Body of pancreas (tissue), 4 donors: ENCODE data around the gene CMTM7. TPM values are rescaled to one million over a fixed set of nuclear protein-coding genes. Genes with fewer than 3 reads are reported as not detected.
A peak's percentile ranks its signal among the peaks of the same experiment; 100 is the strongest.

Source experiments
- ATAC-seq: fragments of 150-250 bp; one replicate; pipeline ENCODE4 v1.9.1; 2016
- DNase-seq, 4 donors: peaks; one replicate each; pipeline ENCODE4 v3.0.0-alpha.2; 2019
- H3K27ac ChIP-seq, 4 donors: fragments of 200-600 bp; sonication (generic); 1 replicate in 3 of 4; 2 replicates in 1 of 4; pipeline versions ENCODE4 v1.5.1 to v1.6.1; 2016 to 2019; ENCODE audit warnings: mild to moderate bottlenecking in 1 of 4, mixed read lengths in 1 of 4, moderate library complexity in 1 of 4
- H3K27me3 ChIP-seq, 2 donors: fragments of 200-600 bp; sonication (generic); one replicate each; pipeline ENCODE4 v1.6.0; 2016; ENCODE audit warnings: mild to moderate bottlenecking in 1 of 2
- H3K36me3 ChIP-seq, 2 donors: fragments of 200-600 bp; sonication (generic); replicated peaks in 1 of 2; 2 replicates each; pipeline ENCODE4 v1.5.1; 2016; ENCODE audit warnings: low read depth in 2 of 2; ENCODE audit not compliant: insufficient read depth in 1 of 2
- H3K4me1 ChIP-seq: fragments of 200-600 bp; sonication (generic); one replicate; pipeline ENCODE4 v1.6.0; 2016
- H3K4me3 ChIP-seq, 2 donors: fragments of 200-600 bp; sonication (generic); 1 replicate in 1 of 2; 2 replicates in 1 of 2; pipeline ENCODE4 v1.5.1; 2016 to 2019
- H3K9me3 ChIP-seq, 3 donors: fragments of 200-600 bp; sonication (generic); 1 replicate in 2 of 3; 2 replicates in 1 of 3; pipeline ENCODE4 v1.5.1; 2016
- POLR2A ChIP-seq, 3 donors: fragments of 450-650 bp; IDR thresholded peaks; one replicate each; pipeline ENCODE4 v1.6.1; 2016; ENCODE audit warnings: antibody characterized with exemption in 3 of 3, mild to moderate bottlenecking in 2 of 3
- WGBS, 2 donors: methylation state at CpG; one replicate each; pipeline ENCODE4 v1.1.5; 2017; 5-methylcytosine and 5-hydroxymethylcytosine counted together
- intact Hi-C: fragments of 100-400 bp; cut with DNase I; formaldehyde crosslinking; loops from one replicate; pipeline ENCODE4 v1.15.1; 2023
- total RNA-seq, 2 donors: library from RNA; depleted of rRNA; stranded (reverse); fragments of >200 nt; gene quantifications; one replicate each; pipeline ENCODE4 v1.1.0, GENCODE V29; 2016
- TF ChIP-seq, protein P1 (sequence below), 7 experiments: fragments of 450-650 bp in 4 of 7; fragments of 200-600 bp in 3 of 7; sonication (generic) in 3 of 7; IDR thresholded peaks; one replicate each; pipeline ENCODE4 v1.5.1; 2016 to 2019; ENCODE audit warnings: antibody characterized with exemption in 7 of 7

The CMTM7 gene
- total RNA-seq, 2 donors from 2014 or later, result 23.3 to 51.1 TPM

DNA sequence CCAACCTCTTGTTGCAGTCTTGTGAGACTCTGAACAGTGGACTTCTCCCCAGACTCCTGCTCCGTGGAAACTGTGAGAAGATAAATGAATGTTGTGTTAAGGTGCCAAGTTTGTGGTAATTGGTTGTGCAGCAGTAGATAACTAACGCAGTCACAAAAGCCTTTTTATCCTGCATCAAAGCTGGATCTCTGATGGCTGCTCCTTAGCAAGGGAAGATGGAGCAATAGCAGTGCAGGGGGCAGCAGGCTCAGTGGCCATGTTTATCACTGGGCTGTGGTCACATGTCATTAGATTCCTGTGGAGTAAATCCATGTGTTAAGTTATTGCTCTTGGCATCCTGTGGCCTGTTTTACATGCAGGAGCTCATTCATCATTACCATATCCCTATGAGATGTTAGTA lies 13.5 kb downstream of the CMTM7 start:
- no peaks in the 10 kb centered on the region for H3K36me3 ChIP-seq
- TF ChIP-seq, protein P1, sequence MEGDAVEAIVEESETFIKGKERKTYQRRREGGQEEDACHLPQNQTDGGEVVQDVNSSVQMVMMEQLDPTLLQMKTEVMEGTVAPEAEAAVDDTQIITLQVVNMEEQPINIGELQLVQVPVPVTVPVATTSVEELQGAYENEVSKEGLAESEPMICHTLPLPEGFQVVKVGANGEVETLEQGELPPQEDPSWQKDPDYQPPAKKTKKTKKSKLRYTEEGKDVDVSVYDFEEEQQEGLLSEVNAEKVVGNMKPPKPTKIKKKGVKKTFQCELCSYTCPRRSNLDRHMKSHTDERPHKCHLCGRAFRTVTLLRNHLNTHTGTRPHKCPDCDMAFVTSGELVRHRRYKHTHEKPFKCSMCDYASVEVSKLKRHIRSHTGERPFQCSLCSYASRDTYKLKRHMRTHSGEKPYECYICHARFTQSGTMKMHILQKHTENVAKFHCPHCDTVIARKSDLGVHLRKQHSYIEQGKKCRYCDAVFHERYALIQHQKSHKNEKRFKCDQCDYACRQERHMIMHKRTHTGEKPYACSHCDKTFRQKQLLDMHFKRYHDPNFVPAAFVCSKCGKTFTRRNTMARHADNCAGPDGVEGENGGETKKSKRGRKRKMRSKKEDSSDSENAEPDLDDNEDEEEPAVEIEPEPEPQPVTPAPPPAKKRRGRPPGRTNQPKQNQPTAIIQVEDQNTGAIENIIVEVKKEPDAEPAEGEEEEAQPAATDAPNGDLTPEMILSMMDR (IDR thresholded peaks at IDR 0.05), result no peak
- TF ChIP-seq POLR2A (IDR thresholded peaks at IDR 0.05), result no peak
- H3K4me1 ChIP-seq, result peaks cover 74% of the 10 kb centered on the region
- 0 to 7% methylated on average over 2 of the region's 2 CpGs for WGBS, 2 donors
- no peak overlapping the region for H3K4me3 ChIP-seq
- no peaks in the 10 kb centered on the region for H3K27me3 ChIP-seq
- no peaks in the 10 kb centered on the region for H3K9me3 ChIP-seq
- peak overlapping the region in 3 of 4 donors; percentile 46 to 94 (median 50) for H3K27ac ChIP-seq
- DNase-seq, result no peak
- ATAC-seq, result no peak
- intact Hi-C loops, result no loop called here

- DNase-seq (no peak), ATAC-seq (no peak)
- H3K4me3 ChIP-seq, result no peak overlapping the region
- H3K27ac ChIP-seq, result peak overlapping the region in 3 of 4 donors; percentile 46 to 56 (median 51)
- intact Hi-C loops, result no loop called here
- no peaks in the 10 kb centered on the region for H3K27me3 ChIP-seq
- H3K4me1 ChIP-seq, result peaks cover 73% of the 10 kb centered on the region
- TF ChIP-seq, protein P1 (IDR thresholded peaks at IDR 0.05), result peak in 1 of 7 experiments; percentile 14
- TF ChIP-seq POLR2A (IDR thresholded peaks at IDR 0.05), result no peak
- H3K9me3 ChIP-seq, result no peaks in the 10 kb centered on the region
- 48 to 52% methylated on average over 7 of the region's 7 CpGs for WGBS, 2 donors
- no peaks in the 10 kb centered on the region for H3K36me3 ChIP-seq
Measured at GRCh38 chr3:32405711-32406323, 14.2 kb downstream of the CMTM7 start.

DNA sequence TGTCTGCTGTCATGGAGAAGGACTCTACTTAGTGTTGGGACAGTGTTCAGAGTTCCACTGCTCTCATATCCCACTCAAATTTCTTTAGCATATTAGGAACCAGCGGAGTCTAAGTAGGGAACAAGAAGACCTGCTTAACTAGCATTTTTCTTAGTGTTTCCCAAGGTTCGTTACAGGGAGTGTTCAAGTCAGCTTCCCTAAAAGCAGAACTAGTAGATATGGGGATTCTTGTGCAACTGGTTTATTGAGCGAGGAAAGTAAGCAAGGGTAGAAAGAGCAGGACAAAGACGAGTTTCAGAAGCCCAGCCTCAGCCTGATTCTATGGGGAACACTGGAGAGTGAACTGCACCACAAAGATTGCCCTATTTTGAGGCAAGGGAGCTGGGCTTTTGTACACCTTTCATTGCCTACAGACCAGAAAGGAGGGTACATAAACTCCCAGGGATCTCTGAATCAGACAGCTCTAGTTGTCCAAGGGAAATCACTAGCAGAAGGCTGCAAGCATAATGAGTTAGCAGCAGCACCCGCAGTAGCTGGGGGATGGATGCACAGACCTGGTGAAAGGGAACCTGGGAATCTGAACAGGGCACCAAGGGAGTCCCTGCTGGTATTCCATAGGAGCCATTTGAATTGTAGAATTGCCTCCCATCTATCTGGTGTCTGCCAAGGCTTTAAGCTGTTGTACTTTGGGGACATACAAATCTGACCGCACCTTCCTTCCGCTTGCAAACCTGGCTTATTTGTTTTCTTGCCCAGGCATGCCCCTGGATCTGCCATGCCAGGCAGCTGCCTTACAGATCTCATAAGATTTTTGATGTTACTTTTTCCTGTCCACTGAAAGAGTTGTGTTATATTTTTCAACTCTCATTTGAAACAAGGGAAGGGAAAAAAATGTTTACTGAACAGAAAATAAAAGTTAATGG lies 15.1 kb downstream of the CMTM7 start:
- TF ChIP-seq, protein P1 (IDR thresholded peaks at IDR 0.05), result no peak
- TF ChIP-seq POLR2A (IDR thresholded peaks at IDR 0.05), result no peak
- peak overlapping the region; percentile 46 to 57 (median 54) for H3K27ac ChIP-seq
- intact Hi-C loops, result no loop called here
- DNase-seq, result peak in 1 of 4 donors; percentile 38
- WGBS, 2 donors, result 55 to 58% methylated on average over 7 of the region's 7 CpGs
- ATAC-seq, result no peak
- H3K9me3 ChIP-seq, result no peaks in the 10 kb centered on the region
- peaks cover 63% of the 10 kb centered on the region for H3K4me1 ChIP-seq
- no peaks in the 10 kb centered on the region for H3K36me3 ChIP-seq
- H3K27me3 ChIP-seq, result no peaks in the 10 kb centered on the region
- no peak overlapping the region for H3K4me3 ChIP-seq

- DNase-seq (no peak), ATAC-seq (no peak)
- 75 to 86% methylated on average over 10 of the region's 10 CpGs for WGBS, 2 donors
- Histone ChIP-seq H3K9me3 (no peaks in the 10 kb centered on the region), H3K27me3 (no peaks in the 10 kb centered on the region), H3K36me3 (no peaks in the 10 kb centered on the region), H3K4me3 (no peak overlapping the region), H3K27ac (peak overlapping the region in 3 of 4 donors; percentile 16 to 40 (median 35)), H3K4me1 (peaks cover 49% of the 10 kb centered on the region)
- intact Hi-C loops, result no loop called here
- no peak for TF ChIP-seq POLR2A (IDR thresholded peaks at IDR 0.05)
- TF ChIP-seq, protein P1 (IDR thresholded peaks at IDR 0.05), result no peak
Measured at GRCh38 chr3:32410367-32411246, 19.0 kb downstream of the CMTM7 start.
